GM19452 (cell line): ENCODE data around the gene ZFP36L1.

Source experiments
- ATAC-seq: cut with Tn5 transposase; IDR thresholded peaks from one replicate; pipeline ENCODE4 v1.9.1; 2021; ENCODE audit not compliant: unreplicated experiment

The ZFP36L1 gene

GRCh38 chr14:68741839-68742470, 50.9 kb downstream of the ZFP36L1 start:
- ATAC-seq: peak; percentile 89

- no peak for ATAC-seq
Observed at GRCh38 chr14:68741477-68741791, 51.4 kb downstream of the ZFP36L1 start.

- no peak for ATAC-seq
Observed at GRCh38 chr14:68740788-68741476, 51.9 kb downstream of the ZFP36L1 start.

GRCh38 chr14:68739701-68740100, 53.2 kb downstream of the ZFP36L1 start:
- no peak for ATAC-seq

GRCh38 chr14:68738559-68738958, 54.3 kb downstream of the ZFP36L1 start:
- ATAC-seq: no peak
